ENCODE measurements around the gene BCAR3. TPM values are rescaled to one million over a fixed set of nuclear protein-coding genes. Genes with fewer than 3 reads are reported as not detected.

Gene BCAR3
- total RNA-seq, 1 donor from 2014 or later: 22.8 TPM

DNA sequence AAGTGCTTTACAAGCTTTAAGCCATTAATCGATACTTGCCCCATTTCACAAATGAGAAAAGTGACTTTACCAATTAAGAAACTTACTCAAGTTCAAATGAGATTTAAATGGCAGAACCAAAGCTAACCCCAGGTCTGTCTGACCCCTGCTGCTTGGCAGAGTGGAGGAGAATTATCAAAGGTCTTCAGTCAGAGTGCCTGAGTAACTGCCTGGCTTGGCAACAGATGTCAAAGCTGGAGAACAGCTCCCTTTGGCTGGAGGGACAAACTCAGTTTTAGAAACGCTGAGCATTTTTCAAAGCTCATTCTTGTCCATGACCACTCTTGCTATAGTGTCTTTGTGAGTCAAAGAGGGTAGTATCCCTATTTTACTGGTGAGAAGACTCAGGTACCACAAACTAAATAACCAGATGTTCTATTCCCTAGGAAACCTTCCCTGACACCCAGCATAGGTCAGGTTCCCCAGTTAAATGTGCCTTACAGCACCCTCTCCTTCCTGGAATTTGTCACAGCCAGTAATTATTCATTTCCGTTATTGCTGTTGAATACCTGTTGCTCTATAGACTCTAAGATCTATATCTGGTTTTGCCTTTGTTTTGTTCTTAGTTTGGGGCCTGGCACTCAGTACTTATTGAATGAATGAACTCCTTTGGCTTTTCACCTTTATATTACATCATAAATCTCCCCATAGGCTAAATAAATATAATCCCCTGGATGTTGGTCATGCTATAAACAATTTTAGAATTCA, 5.0 kb upstream of the BCAR3 start:
- Histone ChIP-seq H3K27ac (no peak overlapping the region), H3K9me3 (no peaks in the 10 kb centered on the region), H3K36me3 (no peaks in the 10 kb centered on the region), H3K27me3 (no peaks in the 10 kb centered on the region), H3K4me1 (peaks cover 7% of the 10 kb centered on the region), H3K4me3 (no peak overlapping the region)
- DNase-seq (ENCODE audit: extremely low spot score in 2 of 2): no peak
- intact Hi-C loops (cut with DNase I): no loop called here
- TF ChIP-seq POLR2A (IDR thresholded peaks at IDR 0.05): no peak
- TF ChIP-seq POLR2AphosphoS5 (IDR thresholded peaks at IDR 0.05; ENCODE audit: insufficient read depth in 1 of 2, low read depth in 1 of 2): no peak
- TF ChIP-seq, protein P1, sequence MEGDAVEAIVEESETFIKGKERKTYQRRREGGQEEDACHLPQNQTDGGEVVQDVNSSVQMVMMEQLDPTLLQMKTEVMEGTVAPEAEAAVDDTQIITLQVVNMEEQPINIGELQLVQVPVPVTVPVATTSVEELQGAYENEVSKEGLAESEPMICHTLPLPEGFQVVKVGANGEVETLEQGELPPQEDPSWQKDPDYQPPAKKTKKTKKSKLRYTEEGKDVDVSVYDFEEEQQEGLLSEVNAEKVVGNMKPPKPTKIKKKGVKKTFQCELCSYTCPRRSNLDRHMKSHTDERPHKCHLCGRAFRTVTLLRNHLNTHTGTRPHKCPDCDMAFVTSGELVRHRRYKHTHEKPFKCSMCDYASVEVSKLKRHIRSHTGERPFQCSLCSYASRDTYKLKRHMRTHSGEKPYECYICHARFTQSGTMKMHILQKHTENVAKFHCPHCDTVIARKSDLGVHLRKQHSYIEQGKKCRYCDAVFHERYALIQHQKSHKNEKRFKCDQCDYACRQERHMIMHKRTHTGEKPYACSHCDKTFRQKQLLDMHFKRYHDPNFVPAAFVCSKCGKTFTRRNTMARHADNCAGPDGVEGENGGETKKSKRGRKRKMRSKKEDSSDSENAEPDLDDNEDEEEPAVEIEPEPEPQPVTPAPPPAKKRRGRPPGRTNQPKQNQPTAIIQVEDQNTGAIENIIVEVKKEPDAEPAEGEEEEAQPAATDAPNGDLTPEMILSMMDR (IDR thresholded peaks at IDR 0.05): no peak

DNA sequence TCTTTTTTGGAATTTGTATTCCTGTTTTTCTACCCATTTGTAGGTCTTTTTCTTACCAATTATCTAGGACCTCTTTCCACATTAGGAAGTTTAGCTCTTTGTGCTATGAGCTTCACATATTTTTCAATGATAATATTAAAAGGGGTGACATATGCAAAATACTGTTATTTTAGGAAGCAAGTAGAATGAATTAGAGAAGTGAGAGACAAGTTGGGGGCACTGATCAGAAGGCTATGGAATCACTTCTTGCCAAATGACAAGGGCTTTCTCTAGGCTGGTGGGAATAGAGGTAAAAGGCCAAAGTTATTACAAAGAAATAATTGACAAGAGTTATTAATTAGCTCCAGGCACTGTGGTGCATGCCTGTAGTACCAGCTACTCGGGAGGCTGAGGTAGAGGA, 4.3 kb upstream of the BCAR3 start:
- TF ChIP-seq POLR2A (IDR thresholded peaks at IDR 0.05): no peak
- TF ChIP-seq POLR2AphosphoS5 (IDR thresholded peaks at IDR 0.05; ENCODE audit: insufficient read depth in 1 of 2, low read depth in 1 of 2): no peak
- intact Hi-C loops (cut with DNase I): no loop called here
- Histone ChIP-seq H3K27ac (no peak overlapping the region), H3K27me3 (no peaks in the 10 kb centered on the region), H3K4me3 (no peak overlapping the region), H3K36me3 (no peaks in the 10 kb centered on the region), H3K9me3 (no peaks in the 10 kb centered on the region), H3K4me1 (no peaks in the 10 kb centered on the region)
- DNase-seq (ENCODE audit: extremely low spot score in 2 of 2): no peak

DNA sequence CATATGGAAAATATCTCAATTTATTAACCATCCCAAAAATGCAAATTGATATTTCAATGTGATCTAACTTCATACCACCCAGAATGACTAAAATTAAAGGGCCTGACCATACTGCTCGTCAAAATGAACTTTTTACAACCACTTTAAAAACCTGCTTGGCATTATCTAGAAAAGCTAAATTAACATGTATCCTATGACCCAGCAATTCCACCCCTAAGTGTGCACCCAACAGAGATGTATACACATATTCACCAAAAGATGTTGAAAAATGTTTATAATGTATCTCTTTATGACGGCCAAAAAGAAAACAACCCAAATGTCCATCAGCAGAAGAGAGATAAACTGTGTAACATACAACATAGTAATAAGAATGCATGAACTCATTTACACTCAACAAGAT, 1.6 kb upstream of the BCAR3 start:
- H3K27ac ChIP-seq: no peak overlapping the region
- no peak overlapping the region for H3K4me3 ChIP-seq
- TF ChIP-seq, protein P1 (IDR thresholded peaks at IDR 0.05): no peak
- TF ChIP-seq POLR2AphosphoS5 (IDR thresholded peaks at IDR 0.05; ENCODE audit: insufficient read depth in 1 of 2, low read depth in 1 of 2) (no peak), POLR2A (IDR thresholded peaks at IDR 0.05) (no peak)
- H3K9me3 ChIP-seq: no peaks in the 10 kb centered on the region
- H3K27me3 ChIP-seq: no peaks in the 10 kb centered on the region
- peaks cover 20% of the 10 kb centered on the region for H3K4me1 ChIP-seq
- no peak for DNase-seq (ENCODE audit: extremely low spot score in 2 of 2)
- intact Hi-C loops (cut with DNase I): no loop called here
- no peaks in the 10 kb centered on the region for H3K36me3 ChIP-seq

DNA sequence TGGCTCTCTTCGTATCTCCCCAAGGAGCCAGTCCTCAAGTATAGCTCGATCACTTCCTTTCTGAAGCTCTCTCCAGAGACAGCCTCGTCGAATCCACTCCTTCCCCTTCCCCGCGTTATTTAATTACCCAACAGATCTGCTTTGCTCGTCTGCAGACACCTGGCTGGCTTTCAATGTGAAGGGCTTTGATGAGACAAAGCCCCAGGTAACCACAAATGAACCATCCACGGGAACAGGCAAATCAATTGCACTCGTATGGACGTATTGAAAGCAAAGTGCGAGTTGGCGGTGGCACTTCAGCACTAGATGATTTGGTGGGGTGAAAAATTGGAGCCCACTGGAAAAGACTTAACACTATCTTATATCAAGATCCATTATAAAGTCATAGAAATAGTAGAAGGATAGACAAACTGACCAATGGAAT, 364 bp upstream of the BCAR3 start:
- Histone ChIP-seq H3K27ac (peak overlapping the region; percentile 98), H3K4me3 (peak overlapping the region; percentile 65 to 88), H3K27me3 (no peaks in the 10 kb centered on the region), H3K9me3 (no peaks in the 10 kb centered on the region), H3K4me1 (peaks cover 20% of the 10 kb centered on the region), H3K36me3 (no peaks in the 10 kb centered on the region)
- DNase-seq (ENCODE audit: extremely low spot score in 2 of 2): no peak
- TF ChIP-seq POLR2AphosphoS5 (IDR thresholded peaks at IDR 0.05; ENCODE audit: insufficient read depth in 1 of 2, low read depth in 1 of 2): no peak
- TF ChIP-seq POLR2A (IDR thresholded peaks at IDR 0.05): no peak
- TF ChIP-seq, protein P1 (IDR thresholded peaks at IDR 0.05): no peak
- intact Hi-C loops (cut with DNase I): no loop called here

DNA sequence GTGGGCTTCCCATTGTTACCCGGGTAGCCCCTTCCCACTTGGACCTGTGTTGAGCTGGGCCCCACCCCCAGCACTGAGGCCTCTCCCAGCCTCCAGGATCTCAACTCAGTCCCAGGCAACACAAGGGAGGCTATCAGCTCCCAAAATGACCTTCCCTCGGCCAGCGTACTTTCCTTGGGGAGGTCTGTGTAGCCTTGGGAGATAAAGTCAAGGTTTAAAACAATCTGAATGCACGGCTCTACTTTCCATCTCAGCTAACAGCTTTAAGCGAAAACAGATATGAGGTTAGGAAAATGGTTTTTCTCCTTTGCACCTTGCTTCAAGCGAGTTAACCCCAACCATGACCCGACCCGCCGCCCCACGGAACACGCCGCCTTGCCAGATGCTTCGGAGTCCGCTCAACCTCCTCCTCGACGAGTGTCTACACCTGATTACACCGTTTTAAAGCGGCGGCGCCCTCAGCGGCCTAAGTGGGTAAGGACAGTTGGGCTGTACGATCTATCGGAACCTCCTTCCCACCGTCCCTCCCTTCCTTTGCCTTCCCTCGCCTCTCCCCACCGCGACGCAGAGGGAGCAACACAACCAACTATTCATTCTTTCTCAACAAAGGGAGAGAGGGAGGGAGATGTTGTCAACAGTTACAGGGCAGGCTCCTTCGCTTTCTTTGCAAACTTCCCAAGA, 1.1 kb downstream of the BCAR3 start:
- H3K27ac ChIP-seq: peak overlapping the region; percentile 98
- intact Hi-C loops (cut with DNase I): no loop called here

More for the DNA sequence above, 1.1 kb downstream of the BCAR3 start:
- Histone ChIP-seq H3K9me3 (no peaks in the 10 kb centered on the region), H3K27me3 (no peaks in the 10 kb centered on the region), H3K36me3 (no peaks in the 10 kb centered on the region), H3K4me1 (peaks cover 33% of the 10 kb centered on the region), H3K4me3 (peak overlapping the region; percentile 65 to 88)
- TF ChIP-seq, protein P1 (IDR thresholded peaks at IDR 0.05): peak in 2 of 3 experiments; percentile 27 to 74
- TF ChIP-seq POLR2A (IDR thresholded peaks at IDR 0.05) (peak in 1 of 2 donors; percentile 75), POLR2AphosphoS5 (IDR thresholded peaks at IDR 0.05; ENCODE audit: insufficient read depth in 1 of 2, low read depth in 1 of 2) (peak; percentile 50 to 89)
- peak in 1 of 2 donors; percentile 94 for DNase-seq (ENCODE audit: extremely low spot score in 2 of 2)

Measured in vagina (tissue), 2 donors.